HG03175 (cell line): ENCODE measurements around the gene PNMA6F.

Source experiments
- ATAC-seq: cut with Tn5 transposase; IDR thresholded peaks from one replicate; pipeline ENCODE4 v1.9.1; 2021; ENCODE audit warnings: mild to moderate bottlenecking, moderate library complexity; ENCODE audit not compliant: unreplicated experiment

The PNMA6F gene

GRCh38 chrX:153321381-153322124 lies at the start of gene PNMA6F:
TSS of gene PNMA6F (minus strand) at chrX:153321767. CDS start at chrX:153320674, 1,093 bp downstream.
- ATAC-seq, result no peak

- no peak for ATAC-seq
Observed at GRCh38 chrX:153371256-153371655, 49.7 kb upstream of the PNMA6F start.

- ATAC-seq, result no peak
Observed at GRCh38 chrX:153370293-153371055, 48.9 kb upstream of the PNMA6F start.

- ATAC-seq, result no peak
Observed at GRCh38 chrX:153366878-153367538, 45.4 kb upstream of the PNMA6F start.

GRCh38 chrX:153366119-153366518 lies 44.6 kb upstream of the PNMA6F start:
- no peak for ATAC-seq

GRCh38 chrX:153365670-153366069 lies 44.1 kb upstream of the PNMA6F start:
- no peak for ATAC-seq

GRCh38 chrX:153361781-153362397 lies 40.3 kb upstream of the PNMA6F start:
- ATAC-seq, result no peak

- no peak for ATAC-seq
Observed at GRCh38 chrX:153357877-153358276, 36.3 kb upstream of the PNMA6F start.

GRCh38 chrX:153353416-153353815 lies 31.8 kb upstream of the PNMA6F start:
- no peak for ATAC-seq

GRCh38 chrX:153352858-153353257 lies 31.3 kb upstream of the PNMA6F start:
- no peak for ATAC-seq

- ATAC-seq, result no peak
Observed at GRCh38 chrX:153351981-153352380, 30.4 kb upstream of the PNMA6F start.

- no peak for ATAC-seq
Observed at GRCh38 chrX:153349952-153350351, 28.4 kb upstream of the PNMA6F start.

- no peak for ATAC-seq
Observed at GRCh38 chrX:153348421-153348820, 26.9 kb upstream of the PNMA6F start.

- no peak for ATAC-seq
Observed at GRCh38 chrX:153347530-153347929, 26.0 kb upstream of the PNMA6F start.

- no peak for ATAC-seq
Observed at GRCh38 chrX:153343674-153344073, 22.1 kb upstream of the PNMA6F start.

- no peak for ATAC-seq
Observed at GRCh38 chrX:153342762-153343558, 21.4 kb upstream of the PNMA6F start.

- ATAC-seq, result no peak
Observed at GRCh38 chrX:153340111-153340510, 18.5 kb upstream of the PNMA6F start.

- no peak for ATAC-seq
Observed at GRCh38 chrX:153339662-153340061, 18.1 kb upstream of the PNMA6F start.

GRCh38 chrX:153338836-153339235 lies 17.3 kb upstream of the PNMA6F start:
- ATAC-seq, result no peak

- no peak for ATAC-seq
Observed at GRCh38 chrX:153336988-153337387, 15.4 kb upstream of the PNMA6F start.
